CD4-positive, CD25-positive, alpha-beta regulatory T cell (primary cell): Measurements from ENCODE around the gene TNPO1. TPM values are rescaled to one million over a fixed set of nuclear protein-coding genes. Genes with fewer than 3 reads are reported as not detected.

Experiments used
- ATAC-seq, 2 donors: fragments of 150-1000 bp; cut with Tn5 transposase; one replicate each; pipeline ENCODE4 v1.10.0; 2021; ENCODE audit warnings: low read depth in 2 of 2, moderate number of reproducible peaks in 2 of 2, moderate library complexity in 1 of 2
- DNase-seq, 3 donors: peaks; one replicate each; pipeline versions ENCODE4 v3.0.0 to v3.0.0-alpha.2; 2012 to 2022; ENCODE audit warnings: mixed read lengths in 1 of 3
- H3K27ac ChIP-seq: one replicate; pipeline ENCODE4 v1.7.0; 2013; ENCODE audit warnings: mild to moderate bottlenecking, low read length; ENCODE audit not compliant: insufficient read depth, poor library complexity, severe bottlenecking
- H3K27me3 ChIP-seq: one replicate; pipeline ENCODE4 v1.7.0; 2013; ENCODE audit warnings: low read length; ENCODE audit not compliant: control insufficient read depth, insufficient read depth
- H3K36me3 ChIP-seq: one replicate; pipeline ENCODE4 v1.7.0; 2013; ENCODE audit warnings: mild to moderate bottlenecking, low read length, moderate library complexity; ENCODE audit not compliant: control insufficient read depth, insufficient read depth
- H3K4me1 ChIP-seq: 2 replicates; pipeline ENCODE4 v1.7.0; 2013; ENCODE audit warnings: mild to moderate bottlenecking, low read length; ENCODE audit not compliant: insufficient read depth, control insufficient read depth, poor library complexity, severe bottlenecking
- H3K4me3 ChIP-seq: one replicate; pipeline ENCODE4 v1.7.0; 2013; ENCODE audit warnings: low read depth, mild to moderate bottlenecking, low read length, moderate library complexity
- H3K9me3 ChIP-seq, 2 experiments: 1 replicate in 1 of 2; 2 replicates in 1 of 2; pipeline ENCODE4 v1.7.0; 2013; ENCODE audit warnings: low read length in 2 of 2, mild to moderate bottlenecking in 1 of 2, moderate library complexity in 1 of 2; ENCODE audit not compliant: control insufficient read depth in 2 of 2
- H3K27ac Mint-ChIP-seq, 3 donors: one replicate each; pipeline ENCODE4 v1.8.0; 2020 to 2022; ENCODE audit warnings: mild to moderate bottlenecking in 3 of 3, mixed read lengths in 3 of 3, moderate library complexity in 2 of 3
- H3K27me3 Mint-ChIP-seq: one replicate; pipeline ENCODE4 v1.8.0; 2022; ENCODE audit warnings: mild to moderate bottlenecking, mixed read lengths
- H3K36me3 Mint-ChIP-seq: one replicate; pipeline ENCODE4 v1.8.0; 2020; ENCODE audit warnings: mixed read lengths
- H3K4me1 Mint-ChIP-seq, 4 donors: one replicate each; pipeline ENCODE4 v1.8.0; 2020 to 2022; ENCODE audit warnings: mixed read lengths in 4 of 4, mild to moderate bottlenecking in 1 of 4
- H3K4me3 Mint-ChIP-seq, 4 donors: one replicate each; pipeline ENCODE4 v1.8.0; 2020 to 2022; ENCODE audit warnings: mild to moderate bottlenecking in 4 of 4, mixed read lengths in 4 of 4, moderate library complexity in 3 of 4
- H3K9me3 Mint-ChIP-seq, 7 donors: one replicate each; pipeline ENCODE4 v1.8.0; 2020 to 2022; ENCODE audit warnings: mixed read lengths in 7 of 7, mild to moderate bottlenecking in 3 of 7, moderate library complexity in 2 of 7
- polyA plus RNA-seq, 4 donors: library from polyadenylated mRNA; unstranded; fragments of 300-500 nt; fragmentation: Illumina TruSeq; gene quantifications; one replicate each; pipeline ENCODE4 v1.2.3, GENCODE V29; 2021
- total RNA-seq: library from RNA; stranded (reverse); gene quantifications from one replicate; pipeline ENCODE4 v1.2.3, GENCODE V29; 2022

The TNPO1 gene
- total and polyA plus RNA-seq, 5 donors from 2014 or later = 38.5 to 71.0 (median 44.7) TPM

GRCh38 chr5:72883850-72884249 lies 67.4 kb downstream of the TNPO1 start:
- Mint-ChIP-seq H3K4me3 (no peak overlapping the region), H3K27me3 (no peaks in the 10 kb centered on the region)

GRCh38 chr5:72884892-72885291 lies 68.4 kb downstream of the TNPO1 start:
- Histone ChIP-seq H3K4me3 (no peak overlapping the region), H3K27me3 (no peaks in the 10 kb centered on the region), H3K36me3 (peaks cover 85% of the 10 kb centered on the region), H3K9me3 (no peaks in the 10 kb centered on the region), H3K27ac (no peak overlapping the region), H3K4me1 (no peaks in the 10 kb centered on the region)
- peaks cover 61% of the 10 kb centered on the region for H3K36me3 Mint-ChIP-seq
- DNase-seq (no peak), ATAC-seq (no peak)
- no peaks in the 10 kb centered on the region for H3K9me3 Mint-ChIP-seq
- H3K27ac Mint-ChIP-seq = no peak overlapping the region
- peaks cover 8 to 29% (median 22%) of the 10 kb centered on the region in 4 donors for H3K4me1 Mint-ChIP-seq
- H3K27me3 Mint-ChIP-seq = no peaks in the 10 kb centered on the region
- no peak overlapping the region for H3K4me3 Mint-ChIP-seq

More at GRCh38 chr5:72883850-72884249, 67.4 kb downstream of the TNPO1 start:
- Mint-ChIP-seq H3K36me3 (peaks cover 57% of the 10 kb centered on the region), H3K4me1 (peaks cover 8 to 29% (median 21%) of the 10 kb centered on the region in 4 donors), H3K9me3 (no peaks in the 10 kb centered on the region), H3K27ac (no peak overlapping the region)
- DNase-seq = no peak
- H3K4me3 ChIP-seq = no peak overlapping the region
- no peak overlapping the region for H3K27ac ChIP-seq
- H3K36me3 ChIP-seq = peaks cover 79% of the 10 kb centered on the region
- H3K4me1 ChIP-seq = no peaks in the 10 kb centered on the region
- no peaks in the 10 kb centered on the region for H3K27me3 ChIP-seq
- no peak for ATAC-seq
- no peaks in the 10 kb centered on the region for H3K9me3 ChIP-seq

- no peaks in the 10 kb centered on the region for H3K4me1 ChIP-seq
- DNase-seq (no peak), ATAC-seq (no peak)
- H3K9me3 Mint-ChIP-seq = no peaks in the 10 kb centered on the region
- H3K27me3 Mint-ChIP-seq = no peaks in the 10 kb centered on the region
- H3K27ac Mint-ChIP-seq = no peak overlapping the region
- no peak overlapping the region for H3K27ac ChIP-seq
- H3K36me3 Mint-ChIP-seq = peaks cover 68% of the 10 kb centered on the region
- peaks cover 90% of the 10 kb centered on the region for H3K36me3 ChIP-seq
- no peak overlapping the region for H3K4me3 Mint-ChIP-seq
- H3K27me3 ChIP-seq = no peaks in the 10 kb centered on the region
- no peaks in the 10 kb centered on the region for H3K9me3 ChIP-seq
- peaks cover 8 to 29% (median 22%) of the 10 kb centered on the region in 4 donors for H3K4me1 Mint-ChIP-seq
- no peak overlapping the region for H3K4me3 ChIP-seq
These were observed 69.4 kb downstream of the TNPO1 start for GRCh38 chr5:72885824-72886223.

- no peak overlapping the region for H3K4me3 Mint-ChIP-seq
- Histone ChIP-seq H3K36me3 (peaks cover 91% of the 10 kb centered on the region), H3K4me1 (no peaks in the 10 kb centered on the region), H3K9me3 (no peaks in the 10 kb centered on the region), H3K27ac (no peak overlapping the region), H3K27me3 (no peaks in the 10 kb centered on the region), H3K4me3 (no peak overlapping the region)
- H3K4me1 Mint-ChIP-seq = peaks cover 4 to 12% (median 7%) of the 10 kb centered on the region in 4 donors
- DNase-seq (no peak), ATAC-seq (no peak)
- no peaks in the 10 kb centered on the region for H3K27me3 Mint-ChIP-seq
- peaks cover 69% of the 10 kb centered on the region for H3K36me3 Mint-ChIP-seq
- no peaks in the 10 kb centered on the region for H3K9me3 Mint-ChIP-seq
- no peak overlapping the region for H3K27ac Mint-ChIP-seq
These were observed 72.1 kb downstream of the TNPO1 start for GRCh38 chr5:72888595-72888994.

GRCh38 chr5:72889324-72889723 lies 72.9 kb downstream of the TNPO1 start:
- Mint-ChIP-seq H3K27ac (peak overlapping the region in 1 of 3 donors; percentile 76), H3K4me1 (peaks cover 4 to 12% (median 7%) of the 10 kb centered on the region in 4 donors), H3K27me3 (no peaks in the 10 kb centered on the region), H3K9me3 (no peaks in the 10 kb centered on the region), H3K36me3 (peaks cover 75% of the 10 kb centered on the region), H3K4me3 (no peak overlapping the region)
- no peak for ATAC-seq
- Histone ChIP-seq H3K27ac (no peak overlapping the region), H3K4me1 (no peaks in the 10 kb centered on the region), H3K36me3 (peaks cover 91% of the 10 kb centered on the region), H3K4me3 (no peak overlapping the region), H3K27me3 (no peaks in the 10 kb centered on the region), H3K9me3 (no peaks in the 10 kb centered on the region)
- DNase-seq = no peak

- no peak for DNase-seq
- Mint-ChIP-seq H3K36me3 (peaks cover 63% of the 10 kb centered on the region), H3K27ac (no peak overlapping the region)
These were observed 76.4 kb downstream of the TNPO1 start for GRCh38 chr5:72892846-72893245.

GRCh38 chr5:72895758-72896157 lies 79.3 kb downstream of the TNPO1 start:
- no peaks in the 10 kb centered on the region for H3K9me3 ChIP-seq
- H3K27ac Mint-ChIP-seq = no peak overlapping the region
- H3K27me3 ChIP-seq = no peaks in the 10 kb centered on the region
- peak overlapping the region; percentile 14 for H3K27ac ChIP-seq
- peaks cover 83% of the 10 kb centered on the region for H3K36me3 ChIP-seq
- no peak overlapping the region for H3K4me3 Mint-ChIP-seq
- no peaks in the 10 kb centered on the region for H3K27me3 Mint-ChIP-seq
- DNase-seq = peak in 1 of 3 donors; percentile 39
- no peaks in the 10 kb centered on the region for H3K4me1 ChIP-seq
- ATAC-seq = no peak
- no peaks in the 10 kb centered on the region for H3K9me3 Mint-ChIP-seq
- peaks cover 5 to 12% (median 10%) of the 10 kb centered on the region in 4 donors for H3K4me1 Mint-ChIP-seq
- no peak overlapping the region for H3K4me3 ChIP-seq
- H3K36me3 Mint-ChIP-seq = peaks cover 48% of the 10 kb centered on the region

More at GRCh38 chr5:72892846-72893245, 76.4 kb downstream of the TNPO1 start:
- Mint-ChIP-seq H3K27me3 (no peaks in the 10 kb centered on the region), H3K9me3 (no peaks in the 10 kb centered on the region), H3K4me1 (peaks cover 8 to 16% (median 12%) of the 10 kb centered on the region in 4 donors), H3K4me3 (no peak overlapping the region)
- H3K4me3 ChIP-seq = no peak overlapping the region
- peaks cover 89% of the 10 kb centered on the region for H3K36me3 ChIP-seq
- no peaks in the 10 kb centered on the region for H3K9me3 ChIP-seq
- no peak overlapping the region for H3K27ac ChIP-seq
- H3K4me1 ChIP-seq = no peaks in the 10 kb centered on the region
- no peaks in the 10 kb centered on the region for H3K27me3 ChIP-seq
- no peak for ATAC-seq

GRCh38 chr5:72906806-72907205 lies 90.3 kb downstream of the TNPO1 start:
- H3K27ac Mint-ChIP-seq = peak overlapping the region in 1 of 3 donors; percentile 60
- H3K27ac ChIP-seq = no peak overlapping the region
- no peaks in the 10 kb centered on the region for H3K27me3 Mint-ChIP-seq
- peaks cover 62% of the 10 kb centered on the region for H3K36me3 ChIP-seq
- no peaks in the 10 kb centered on the region for H3K27me3 ChIP-seq
- H3K9me3 Mint-ChIP-seq = peaks cover 0 to 1% (median 0%) of the 10 kb centered on the region in 7 donors
- peaks cover 52% of the 10 kb centered on the region for H3K36me3 Mint-ChIP-seq
- no peak overlapping the region for H3K4me3 Mint-ChIP-seq
- no peak overlapping the region for H3K4me3 ChIP-seq
- H3K9me3 ChIP-seq = no peaks in the 10 kb centered on the region
- H3K4me1 ChIP-seq = no peaks in the 10 kb centered on the region
- no peak for ATAC-seq
- DNase-seq = no peak
- H3K4me1 Mint-ChIP-seq = peaks cover 2 to 12% (median 6%) of the 10 kb centered on the region in 4 donors
